ENCODE measurements around the gene ESPNL.
A peak's percentile ranks its signal among the peaks of the same experiment; 100 is the strongest.

The ESPNL gene

GRCh38 chr2:238134393-238134785 lies 34.2 kb downstream of the ESPNL start:
- no peak overlapping the region for H3K4me3 Mint-ChIP-seq
- no peak overlapping the region for H3K27ac Mint-ChIP-seq
- ATAC-seq: no peak
- no peaks in the 10 kb centered on the region for H3K36me3 Mint-ChIP-seq
- no peaks in the 10 kb centered on the region for H3K4me1 Mint-ChIP-seq
- H3K9me3 Mint-ChIP-seq: no peaks in the 10 kb centered on the region
- no peak for DNase-seq (ENCODE audit: low spot score in 2 of 2)

DNA sequence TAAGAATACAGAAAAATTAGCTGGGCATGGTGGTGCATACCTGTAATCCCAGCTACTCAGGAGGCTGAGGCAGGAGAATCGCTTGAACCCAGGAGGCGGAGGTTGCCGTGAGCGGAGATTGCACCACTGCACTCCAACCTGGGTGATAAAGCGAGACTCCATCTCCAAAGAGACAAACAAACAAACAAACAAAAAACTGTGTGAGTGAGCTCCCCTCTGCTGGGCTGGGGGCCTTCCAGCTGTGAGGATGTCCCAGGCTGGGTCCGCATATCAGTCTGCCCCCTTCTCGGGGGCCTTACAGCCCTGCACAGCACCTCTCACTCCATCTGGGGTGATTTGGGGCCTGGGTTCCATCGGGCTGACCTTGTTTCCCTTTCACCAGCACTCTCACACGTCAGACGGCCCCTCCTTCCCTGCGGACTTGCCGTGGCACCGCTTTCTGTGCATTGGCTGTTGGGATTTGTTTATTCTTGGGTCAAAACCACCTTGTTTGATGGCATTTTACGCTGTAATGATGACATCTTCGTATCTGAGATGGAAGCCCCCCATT lies 35.5 kb downstream of the ESPNL start:
- ATAC-seq: no peak
- Mint-ChIP-seq H3K27ac (no peak overlapping the region), H3K4me3 (no peak overlapping the region), H3K4me1 (no peaks in the 10 kb centered on the region), H3K9me3 (no peaks in the 10 kb centered on the region), H3K36me3 (no peaks in the 10 kb centered on the region)
- no peak for DNase-seq (ENCODE audit: low spot score in 2 of 2)

DNA sequence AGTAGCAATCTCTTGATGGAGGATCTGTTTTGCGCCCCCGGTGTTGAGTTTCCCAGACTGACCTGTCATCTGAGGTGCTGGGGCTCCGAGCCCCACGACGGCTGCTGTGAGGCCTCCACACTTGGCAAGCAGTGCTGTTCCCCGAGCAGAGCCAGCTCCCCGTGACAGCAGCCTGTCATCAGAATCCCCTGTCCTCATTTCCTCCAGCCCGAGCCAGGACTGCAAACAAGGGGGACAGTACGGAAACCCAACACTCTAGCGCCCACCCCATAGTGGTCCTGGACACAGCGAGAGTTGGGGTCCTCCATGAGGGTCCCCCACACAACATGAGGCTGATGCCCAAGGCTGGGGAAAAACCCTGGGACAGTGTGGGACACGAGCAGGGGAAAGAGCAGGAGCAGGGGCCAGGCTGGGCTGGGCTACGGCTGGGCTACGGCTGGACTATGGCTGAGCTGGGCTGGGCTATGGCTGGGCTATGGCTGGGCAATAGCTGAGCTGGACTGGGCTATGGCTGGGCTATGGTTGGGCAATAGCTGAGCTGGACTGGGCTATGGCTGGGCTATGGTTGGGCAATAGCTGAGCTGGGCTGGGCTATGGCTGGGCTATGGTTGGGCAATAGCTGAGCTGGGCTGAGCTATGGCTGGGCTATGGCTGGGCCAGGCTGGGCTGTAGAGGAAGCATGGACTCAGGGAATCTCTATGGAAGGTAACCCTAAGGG lies 36.8 kb downstream of the ESPNL start:
- no peaks in the 10 kb centered on the region for H3K9me3 Mint-ChIP-seq
- H3K36me3 Mint-ChIP-seq: no peaks in the 10 kb centered on the region
- no peak overlapping the region for H3K4me3 Mint-ChIP-seq
- peaks cover 8% of the 10 kb centered on the region for H3K4me1 Mint-ChIP-seq
- H3K27ac Mint-ChIP-seq: no peak overlapping the region
- DNase-seq (ENCODE audit: low spot score in 2 of 2): no peak
- ATAC-seq: no peak

DNA sequence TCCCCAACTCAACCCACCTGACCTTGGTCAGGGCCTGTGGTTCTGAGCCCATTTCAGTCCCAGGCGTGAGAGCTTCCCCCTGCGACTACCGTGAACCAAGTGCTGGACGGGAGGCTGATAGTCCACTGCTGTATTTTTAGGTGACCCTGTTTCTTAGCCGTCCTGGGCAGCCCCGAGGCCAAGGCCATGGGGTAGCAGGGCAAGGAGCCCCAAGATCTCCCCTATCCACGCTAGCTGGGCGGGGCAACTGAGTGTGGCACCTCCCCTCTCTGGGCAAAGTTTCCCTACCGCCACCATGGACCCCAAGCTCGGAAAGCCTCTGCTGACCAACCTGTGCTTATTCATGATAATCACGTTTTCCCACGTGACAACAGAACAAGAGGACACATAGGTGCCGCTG lies 37.7 kb downstream of the ESPNL start:
- Mint-ChIP-seq H3K4me1 (peaks cover 10% of the 10 kb centered on the region), H3K36me3 (no peaks in the 10 kb centered on the region), H3K27ac (no peak overlapping the region), H3K9me3 (no peaks in the 10 kb centered on the region), H3K4me3 (no peak overlapping the region)
- DNase-seq (ENCODE audit: low spot score in 2 of 2) (no peak), ATAC-seq (no peak)

DNA sequence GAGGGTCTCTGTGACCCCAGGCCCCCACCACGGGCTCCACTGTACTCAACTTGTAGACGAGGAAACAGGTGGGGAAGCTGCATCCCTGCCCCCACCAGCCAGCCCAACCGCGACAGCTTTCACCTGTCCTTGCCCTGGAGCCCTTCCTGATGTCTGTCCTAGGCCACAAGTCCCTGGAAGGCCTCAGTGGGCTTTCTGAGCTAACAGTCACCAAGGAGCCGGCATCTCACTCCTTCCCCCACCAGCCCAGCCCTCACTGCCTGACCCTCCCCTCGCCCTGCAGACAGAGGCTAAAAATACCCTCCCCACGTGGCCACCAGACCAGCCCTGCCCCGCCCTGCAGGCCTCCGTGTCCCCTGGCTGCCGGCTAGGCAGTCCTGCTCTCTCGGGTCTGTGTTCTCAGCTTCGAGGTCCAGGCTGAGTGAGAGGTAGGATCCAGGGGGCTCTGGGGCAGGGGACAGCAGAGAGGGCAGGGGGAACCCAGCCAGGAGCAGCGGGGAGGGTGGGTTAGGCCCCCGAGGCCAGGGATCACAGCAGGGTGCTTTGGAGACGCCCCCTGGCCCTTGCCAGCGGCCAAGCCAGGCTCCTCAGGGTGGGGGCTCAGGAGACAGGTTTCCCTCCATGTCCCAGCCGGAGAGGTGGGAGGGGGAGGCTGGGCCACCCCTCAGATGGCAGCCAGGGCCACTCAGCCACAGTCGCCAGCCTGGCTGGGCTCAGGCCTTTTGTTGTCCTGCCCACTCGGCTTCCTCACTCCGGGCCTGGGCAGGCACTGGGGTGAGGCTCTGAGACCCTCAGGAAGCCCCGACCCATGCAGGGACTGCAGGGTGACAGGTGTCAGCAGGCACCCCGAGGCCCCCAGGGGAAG lies 38.4 kb downstream of the ESPNL start, which contains the start of gene KLHL30:
Gene KLHL30 (plus strand): TSS at position 338 of the 865 bp plus-strand sequence. CDS start 2,087 bp downstream, outside the sequence.
- DNase-seq (ENCODE audit: low spot score in 2 of 2) (no peak), ATAC-seq (no peak)
- no peak within 1 kb of the TSS for H3K4me3 Mint-ChIP-seq
- H3K27ac Mint-ChIP-seq: no peak within 1 kb of the TSS
- no peaks in the 10 kb centered on the region for H3K9me3 Mint-ChIP-seq
- no peaks in the 10 kb centered on the region for H3K36me3 Mint-ChIP-seq
- H3K4me1 Mint-ChIP-seq: peaks cover 10% of the 10 kb centered on the region

- Mint-ChIP-seq H3K36me3 (no peaks in the 10 kb centered on the region), H3K4me3 (no peak overlapping the region), H3K4me1 (peaks cover 16% of the 10 kb centered on the region), H3K9me3 (no peaks in the 10 kb centered on the region), H3K27ac (no peak overlapping the region)
- DNase-seq (ENCODE audit: low spot score in 2 of 2) (peak; percentile 36 to 62), ATAC-seq (peak; percentile 29)
Measured at GRCh38 chr2:238139196-238140039, 39.3 kb downstream of the ESPNL start.

- Mint-ChIP-seq H3K36me3 (no peaks in the 10 kb centered on the region), H3K9me3 (no peaks in the 10 kb centered on the region), H3K27ac (no peak overlapping the region), H3K4me1 (peaks cover 16% of the 10 kb centered on the region), H3K4me3 (no peak overlapping the region)
- ATAC-seq (no peak), DNase-seq (ENCODE audit: low spot score in 2 of 2) (no peak)
Measured at GRCh38 chr2:238140040-238140439, 39.9 kb downstream of the ESPNL start.

- H3K4me3 Mint-ChIP-seq: no peak overlapping the region
- no peaks in the 10 kb centered on the region for H3K36me3 Mint-ChIP-seq
- H3K4me1 Mint-ChIP-seq: peaks cover 16% of the 10 kb centered on the region
Measured at GRCh38 chr2:238140721-238141540, 40.8 kb downstream of the ESPNL start.

DNA sequence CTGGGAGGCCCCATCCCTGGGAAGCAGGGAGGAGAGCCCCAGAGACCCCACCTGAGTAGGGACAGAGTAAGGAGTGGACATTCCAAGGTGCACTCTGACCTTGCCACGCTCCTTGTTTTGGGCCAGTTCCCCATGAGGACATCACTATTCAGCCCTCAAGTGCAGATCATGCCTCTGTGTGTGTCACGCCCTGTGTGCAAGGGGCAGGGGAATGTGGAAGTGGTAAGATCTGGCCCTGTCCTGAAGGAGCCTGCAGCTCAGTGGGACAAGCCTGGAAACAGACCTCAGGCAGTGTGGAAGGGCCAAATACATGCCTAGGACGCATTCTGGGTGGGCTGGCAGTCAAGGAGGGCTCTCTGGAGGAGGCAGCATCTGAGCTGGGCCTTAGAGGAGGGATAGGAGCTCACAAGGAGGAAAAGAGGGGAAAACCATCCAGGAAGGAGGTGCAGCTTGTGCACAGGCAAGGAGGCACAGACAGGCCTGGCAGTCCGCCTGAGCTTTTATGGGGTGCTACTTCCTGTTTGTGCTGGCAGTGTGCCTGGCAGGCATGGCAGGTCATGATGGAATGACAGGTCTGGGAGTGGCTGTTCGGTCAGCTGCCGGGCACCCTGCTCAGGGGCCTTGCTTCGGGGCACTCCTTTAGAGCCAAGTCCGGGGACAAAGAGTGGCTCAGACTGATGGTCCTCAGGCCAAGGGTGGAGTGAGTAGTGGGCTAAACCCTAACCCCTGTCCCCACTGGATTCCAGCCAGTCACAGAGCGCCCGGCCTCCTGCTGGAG lies 41.6 kb downstream of the ESPNL start:
- H3K4me1 Mint-ChIP-seq: peaks cover 16% of the 10 kb centered on the region
- no peak for ATAC-seq
- no peaks in the 10 kb centered on the region for H3K36me3 Mint-ChIP-seq
- peak overlapping the region; percentile 76 for H3K27ac Mint-ChIP-seq
- H3K4me3 Mint-ChIP-seq: no peak overlapping the region
- no peak for DNase-seq (ENCODE audit: low spot score in 2 of 2)
- H3K9me3 Mint-ChIP-seq: no peaks in the 10 kb centered on the region

More at GRCh38 chr2:238140721-238141540, 40.8 kb downstream of the ESPNL start:
- no peaks in the 10 kb centered on the region for H3K9me3 Mint-ChIP-seq
- DNase-seq (ENCODE audit: low spot score in 2 of 2) (no peak), ATAC-seq (no peak)
- peak overlapping the region; percentile 76 for H3K27ac Mint-ChIP-seq

- Mint-ChIP-seq H3K4me3 (no peak overlapping the region), H3K27ac (peak overlapping the region; percentile 76), H3K36me3 (no peaks in the 10 kb centered on the region), H3K9me3 (no peaks in the 10 kb centered on the region), H3K4me1 (peaks cover 16% of the 10 kb centered on the region)
- ATAC-seq: no peak
- DNase-seq (ENCODE audit: low spot score in 2 of 2): no peak
Measured at GRCh38 chr2:238142382-238143205, 42.5 kb downstream of the ESPNL start.

DNA sequence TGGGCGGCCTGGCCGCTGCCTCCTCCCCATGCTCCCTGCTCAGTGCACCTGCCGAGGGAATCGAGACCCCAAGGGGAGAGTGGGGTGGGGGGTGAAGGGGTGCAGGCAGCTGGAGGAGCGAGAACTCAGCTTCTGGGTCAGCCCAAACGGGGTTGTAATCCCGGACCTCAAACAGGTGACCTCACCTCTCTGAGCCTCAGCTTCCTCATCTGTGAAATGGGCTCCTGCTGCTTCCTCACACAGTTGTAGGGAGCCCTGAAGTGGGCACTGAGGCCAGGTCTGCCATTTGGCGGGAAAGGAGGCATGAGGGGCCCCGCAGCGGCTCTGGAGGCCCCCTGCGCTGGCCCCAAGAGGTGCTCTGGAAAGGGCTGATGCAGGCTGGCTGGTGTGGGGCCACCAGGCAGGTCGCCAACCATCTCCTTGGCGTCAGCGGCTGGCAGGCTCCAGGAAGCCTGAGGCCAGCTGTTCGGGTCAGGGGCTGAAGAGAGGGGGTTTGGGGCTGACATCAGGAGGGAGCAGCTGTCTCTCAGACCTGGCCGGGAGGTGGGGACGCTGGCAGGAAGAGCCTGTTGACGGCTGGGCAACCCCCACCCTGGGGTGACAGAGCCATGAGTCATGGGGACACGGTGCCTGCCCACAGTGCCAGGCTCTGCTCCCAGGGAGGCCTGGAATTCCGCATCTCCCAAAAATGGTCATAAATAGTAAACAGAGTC lies 43.3 kb downstream of the ESPNL start:
- H3K4me3 Mint-ChIP-seq: no peak overlapping the region
- peaks cover 16% of the 10 kb centered on the region for H3K4me1 Mint-ChIP-seq
- ATAC-seq (peak; percentile 36), DNase-seq (ENCODE audit: low spot score in 2 of 2) (no peak)
- no peaks in the 10 kb centered on the region for H3K9me3 Mint-ChIP-seq
- H3K27ac Mint-ChIP-seq: peak overlapping the region; percentile 46
- no peaks in the 10 kb centered on the region for H3K36me3 Mint-ChIP-seq

GRCh38 chr2:238144262-238144661 lies 44.1 kb downstream of the ESPNL start:
- Mint-ChIP-seq H3K27ac (peak overlapping the region; percentile 46), H3K9me3 (no peaks in the 10 kb centered on the region), H3K4me3 (no peak overlapping the region), H3K36me3 (no peaks in the 10 kb centered on the region), H3K4me1 (peaks cover 16% of the 10 kb centered on the region)
- DNase-seq (ENCODE audit: low spot score in 2 of 2) (no peak), ATAC-seq (no peak)

All from stimulated activated effector memory CD8-positive, alpha-beta T cell treated with anti-CD3 and anti-CD28 coated beads, Interleukin-12 subunit alpha, Interleukin-12 subunit beta, amount 100 ng/mL, for 72 hours (primary cell).